ENCODE results near the gene PRKAR1B. TPM values are rescaled to one million over a fixed set of nuclear protein-coding genes. Genes with fewer than 3 reads are reported as not detected.

Gene PRKAR1B
- polyA plus RNA-seq, 3 donors from 2014 or later = 3.0 to 6.1 (median 3.9) TPM

GRCh38 chr7:742791-743190 lies 15.7 kb upstream of the PRKAR1B start:
- Mint-ChIP-seq H3K4me3 (no peak overlapping the region), H3K36me3 (peaks cover 7 to 28% (median 10%) of the 10 kb centered on the region in 3 donors), H3K27me3 (ENCODE audit: low read depth in 3 of 3) (peaks cover 0 to 2% (median 0%) of the 10 kb centered on the region in 3 donors), H3K27ac (no peak overlapping the region), H3K4me1 (peaks cover 0 to 1% of the 10 kb centered on the region in 2 donors), H3K9me3 (no peaks in the 10 kb centered on the region)
- no peak for DNase-seq

- Mint-ChIP-seq H3K27ac (no peak overlapping the region), H3K27me3 (ENCODE audit: low read depth in 3 of 3) (peaks cover 0 to 2% (median 0%) of the 10 kb centered on the region in 3 donors), H3K4me1 (no peaks in the 10 kb centered on the region), H3K9me3 (no peaks in the 10 kb centered on the region), H3K36me3 (peaks cover 7 to 30% (median 13%) of the 10 kb centered on the region in 3 donors), H3K4me3 (no peak overlapping the region)
- DNase-seq = no peak
These were observed 14.8 kb upstream of the PRKAR1B start for GRCh38 chr7:741850-742249.

GRCh38 chr7:741191-741671 lies 14.2 kb upstream of the PRKAR1B start:
- peaks cover 7 to 30% (median 13%) of the 10 kb centered on the region in 3 donors for H3K36me3 Mint-ChIP-seq
- no peak for DNase-seq
- H3K27me3 Mint-ChIP-seq (ENCODE audit: low read depth in 3 of 3) = peaks cover 0 to 2% (median 0%) of the 10 kb centered on the region in 3 donors
- H3K4me1 Mint-ChIP-seq = no peaks in the 10 kb centered on the region
- H3K27ac Mint-ChIP-seq = no peak overlapping the region
- no peaks in the 10 kb centered on the region for H3K9me3 Mint-ChIP-seq
- H3K4me3 Mint-ChIP-seq = no peak overlapping the region

- Mint-ChIP-seq H3K36me3 (peaks cover 5 to 29% (median 12%) of the 10 kb centered on the region in 3 donors), H3K4me3 (no peak overlapping the region), H3K27me3 (ENCODE audit: low read depth in 3 of 3) (peaks cover 0 to 1% (median 0%) of the 10 kb centered on the region in 3 donors), H3K4me1 (no peaks in the 10 kb centered on the region), H3K27ac (no peak overlapping the region), H3K9me3 (no peaks in the 10 kb centered on the region)
- no peak for DNase-seq
These were observed 13.2 kb upstream of the PRKAR1B start for GRCh38 chr7:739983-740942.

GRCh38 chr7:739455-739982 lies 12.4 kb upstream of the PRKAR1B start:
- DNase-seq = no peak
- H3K9me3 Mint-ChIP-seq = no peaks in the 10 kb centered on the region
- no peaks in the 10 kb centered on the region for H3K27me3 Mint-ChIP-seq (ENCODE audit: low read depth in 3 of 3)
- H3K4me1 Mint-ChIP-seq = no peaks in the 10 kb centered on the region
- H3K4me3 Mint-ChIP-seq = no peak overlapping the region
- peaks cover 4 to 24% (median 10%) of the 10 kb centered on the region in 3 donors for H3K36me3 Mint-ChIP-seq
- H3K27ac Mint-ChIP-seq = no peak overlapping the region

- no peak overlapping the region for H3K27ac Mint-ChIP-seq
- H3K4me3 Mint-ChIP-seq = no peak overlapping the region
- H3K27me3 Mint-ChIP-seq (ENCODE audit: low read depth in 3 of 3) = no peaks in the 10 kb centered on the region
- no peaks in the 10 kb centered on the region for H3K4me1 Mint-ChIP-seq
- H3K9me3 Mint-ChIP-seq = no peaks in the 10 kb centered on the region
- DNase-seq = no peak
- peaks cover 4 to 18% (median 10%) of the 10 kb centered on the region in 3 donors for H3K36me3 Mint-ChIP-seq
These were observed 11.8 kb upstream of the PRKAR1B start for GRCh38 chr7:738723-739454.

- no peak for DNase-seq
- Mint-ChIP-seq H3K4me3 (no peak overlapping the region), H3K4me1 (no peaks in the 10 kb centered on the region), H3K36me3 (peaks cover 5 to 19% (median 10%) of the 10 kb centered on the region in 3 donors), H3K27me3 (ENCODE audit: low read depth in 3 of 3) (no peaks in the 10 kb centered on the region), H3K27ac (no peak overlapping the region), H3K9me3 (no peaks in the 10 kb centered on the region)
These were observed 11.2 kb upstream of the PRKAR1B start for GRCh38 chr7:738241-738640.

GRCh38 chr7:734808-735207 lies 7.7 kb upstream of the PRKAR1B start:
- peaks cover 0 to 1% of the 10 kb centered on the region in 2 donors for H3K4me1 Mint-ChIP-seq
- DNase-seq = no peak
- H3K27me3 Mint-ChIP-seq (ENCODE audit: low read depth in 3 of 3) = no peaks in the 10 kb centered on the region
- peaks cover 10 to 28% (median 16%) of the 10 kb centered on the region in 3 donors for H3K36me3 Mint-ChIP-seq
- H3K4me3 Mint-ChIP-seq = no peak overlapping the region
- no peaks in the 10 kb centered on the region for H3K9me3 Mint-ChIP-seq
- H3K27ac Mint-ChIP-seq = no peak overlapping the region

DNA sequence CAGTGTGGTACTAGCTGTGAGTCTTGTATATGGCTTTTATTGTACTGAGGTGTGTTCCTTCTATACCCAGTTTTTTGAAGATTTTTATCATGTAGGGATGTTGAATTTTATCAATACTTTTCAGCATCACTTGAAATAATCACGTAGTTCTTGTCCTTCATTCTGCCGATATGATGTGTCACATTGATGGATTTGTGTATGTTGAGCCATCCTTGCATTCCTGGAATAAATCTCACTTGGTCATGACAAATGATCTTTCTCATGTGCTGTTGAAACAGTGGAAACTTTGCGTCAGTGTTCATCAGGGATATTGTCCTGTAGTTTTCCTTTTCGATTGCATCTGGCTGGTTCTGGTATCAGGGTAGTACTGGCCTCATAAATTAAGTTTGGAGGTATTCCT lies 7.1 kb upstream of the PRKAR1B start:
- Mint-ChIP-seq H3K36me3 (peaks cover 10 to 31% (median 18%) of the 10 kb centered on the region in 3 donors), H3K9me3 (no peaks in the 10 kb centered on the region), H3K4me3 (no peak overlapping the region), H3K4me1 (peaks cover 0 to 2% of the 10 kb centered on the region in 2 donors), H3K27me3 (ENCODE audit: low read depth in 3 of 3) (no peaks in the 10 kb centered on the region), H3K27ac (no peak overlapping the region)
- no peak for DNase-seq

GRCh38 chr7:732556-732955 lies 5.5 kb upstream of the PRKAR1B start:
- Mint-ChIP-seq H3K9me3 (no peaks in the 10 kb centered on the region), H3K27me3 (ENCODE audit: low read depth in 3 of 3) (no peaks in the 10 kb centered on the region), H3K4me1 (peaks cover 8 to 10% of the 10 kb centered on the region in 2 donors), H3K27ac (no peak overlapping the region), H3K4me3 (no peak overlapping the region), H3K36me3 (peaks cover 10 to 25% (median 12%) of the 10 kb centered on the region in 3 donors)
- DNase-seq = no peak

- no peak overlapping the region for H3K4me3 Mint-ChIP-seq
- no peak for DNase-seq
- peaks cover 10 to 25% (median 11%) of the 10 kb centered on the region in 3 donors for H3K36me3 Mint-ChIP-seq
- H3K27ac Mint-ChIP-seq = no peak overlapping the region
- no peaks in the 10 kb centered on the region for H3K27me3 Mint-ChIP-seq (ENCODE audit: low read depth in 3 of 3)
- peaks cover 8 to 10% of the 10 kb centered on the region in 2 donors for H3K4me1 Mint-ChIP-seq
- H3K9me3 Mint-ChIP-seq = no peaks in the 10 kb centered on the region
These were observed 5.0 kb upstream of the PRKAR1B start for GRCh38 chr7:732094-732541.

DNA sequence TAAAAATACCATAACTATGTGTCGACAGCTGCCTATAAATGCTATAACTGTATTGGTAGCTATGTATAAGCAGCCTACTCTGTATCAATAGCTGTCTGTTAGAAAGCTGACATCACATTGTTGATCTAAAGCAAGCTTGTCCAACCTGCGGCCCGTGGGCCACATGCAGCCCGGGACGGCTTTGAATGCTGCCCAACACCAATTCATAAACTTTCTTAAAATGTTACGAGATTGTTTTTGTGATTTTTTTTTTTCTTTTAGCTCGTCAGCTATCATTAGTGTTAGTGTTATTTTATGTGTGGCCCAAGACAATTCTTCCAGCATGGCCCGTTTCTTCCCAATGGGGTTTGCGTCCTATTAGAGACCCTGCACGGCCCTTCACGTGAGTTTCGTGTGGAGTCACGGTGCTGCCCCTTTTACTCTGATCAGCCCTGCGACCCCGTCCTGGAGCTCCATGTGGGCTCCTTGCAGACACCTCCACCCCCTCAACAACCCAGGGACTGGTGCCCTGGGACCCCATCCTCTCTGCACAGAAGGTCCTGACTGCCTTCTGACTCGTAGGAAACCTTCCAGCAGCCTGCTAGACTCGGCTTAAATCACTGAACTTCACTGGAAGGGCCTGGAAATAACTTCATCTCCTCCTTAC lies 4.5 kb upstream of the PRKAR1B start:
- H3K27ac Mint-ChIP-seq = no peak overlapping the region
- H3K27me3 Mint-ChIP-seq (ENCODE audit: low read depth in 3 of 3) = no peaks in the 10 kb centered on the region
- no peak overlapping the region for H3K4me3 Mint-ChIP-seq
- H3K4me1 Mint-ChIP-seq = peaks cover 8 to 10% of the 10 kb centered on the region in 2 donors
- H3K9me3 Mint-ChIP-seq = no peaks in the 10 kb centered on the region
- H3K36me3 Mint-ChIP-seq = peaks cover 10 to 25% (median 11%) of the 10 kb centered on the region in 3 donors
- no peak for DNase-seq
